Activated T-cell treated with anti-CD3 and anti-CD28 coated beads, Interleukin-2, amount 50 U/mL, for 1 hour (primary cell): ENCODE results near the gene UFD1.

Experiments
- DNase-seq: peaks from one replicate; pipeline ENCODE4 v3.0.0-alpha.2; 2020

The UFD1 gene

GRCh38 chr22:19466848-19467752 lies 11.9 kb downstream of the UFD1 start:
- no peak for DNase-seq

GRCh38 chr22:19466126-19466716 lies 12.8 kb downstream of the UFD1 start:
- DNase-seq: no peak

- DNase-seq: no peak
Observed at GRCh38 chr22:19464975-19465374, 14.0 kb downstream of the UFD1 start.

- no peak for DNase-seq
Observed at GRCh38 chr22:19464546-19464945, 14.4 kb downstream of the UFD1 start.

GRCh38 chr22:19463491-19464469 lies 15.2 kb downstream of the UFD1 start:
- no peak for DNase-seq

GRCh38 chr22:19463008-19463407 lies 16.0 kb downstream of the UFD1 start:
- no peak for DNase-seq

GRCh38 chr22:19461506-19461905 lies 17.5 kb downstream of the UFD1 start:
- no peak for DNase-seq

GRCh38 chr22:19460036-19460435 lies 19.0 kb downstream of the UFD1 start:
- DNase-seq: no peak

GRCh38 chr22:19457828-19458428 lies 21.1 kb downstream of the UFD1 start:
- no peak for DNase-seq

GRCh38 chr22:19456541-19456940 lies 22.5 kb downstream of the UFD1 start:
- no peak for DNase-seq

GRCh38 chr22:19455585-19456370 lies 23.2 kb downstream of the UFD1 start:
- DNase-seq: no peak

- DNase-seq: no peak
Observed at GRCh38 chr22:19455033-19455432, 24.0 kb downstream of the UFD1 start.

- DNase-seq: no peak
Observed at GRCh38 chr22:19454156-19454555, 24.8 kb downstream of the UFD1 start.

GRCh38 chr22:19453718-19454117 lies 25.3 kb downstream of the UFD1 start:
- no peak for DNase-seq

- no peak for DNase-seq
Observed at GRCh38 chr22:19451570-19451969, 27.4 kb downstream of the UFD1 start.

GRCh38 chr22:19450363-19451175 lies 28.4 kb downstream of the UFD1 start:
- DNase-seq: no peak

GRCh38 chr22:19449422-19449767 lies 29.6 kb downstream of the UFD1 start:
- DNase-seq: no peak

GRCh38 chr22:19448739-19449421 lies 30.1 kb downstream of the UFD1 start:
- no peak for DNase-seq

GRCh38 chr22:19448076-19448607 lies 30.9 kb downstream of the UFD1 start:
- DNase-seq: no peak
